ENCODE data around the gene CPEB3. TPM values are rescaled to one million over a fixed set of nuclear protein-coding genes. Genes with fewer than 3 reads are reported as not detected.

CPEB3 gene
- total RNA-seq, 1 donor from 2014 or later = 8.8 TPM

- no peak for TF ChIP-seq POLR2A (IDR thresholded peaks at IDR 0.05)
- TF ChIP-seq CTCF (IDR thresholded peaks at IDR 0.05) = no peak
- TF ChIP-seq POLR2AphosphoS5 (IDR thresholded peaks at IDR 0.05; ENCODE audit: insufficient read depth in 1 of 2, low read depth in 1 of 2) = no peak
- intact Hi-C loops (cut with DNase I) = no loop called here
- Histone ChIP-seq H3K27me3 (no peaks in the 10 kb centered on the region), H3K4me3 (no peak overlapping the region), H3K27ac (no peak overlapping the region), H3K4me1 (no peaks in the 10 kb centered on the region), H3K9me3 (no peaks in the 10 kb centered on the region), H3K36me3 (no peaks in the 10 kb centered on the region)
- DNase-seq (ENCODE audit: extremely low spot score in 2 of 2) = no peak
Observed at GRCh38 chr10:92181575-92181974, 109.3 kb downstream of the CPEB3 start.

- intact Hi-C loops (cut with DNase I) = no loop called here
- no peak for TF ChIP-seq POLR2AphosphoS5 (IDR thresholded peaks at IDR 0.05; ENCODE audit: insufficient read depth in 1 of 2, low read depth in 1 of 2)
- no peak for TF ChIP-seq POLR2A (IDR thresholded peaks at IDR 0.05)
- TF ChIP-seq CTCF (IDR thresholded peaks at IDR 0.05) = no peak
- H3K4me1 ChIP-seq = no peaks in the 10 kb centered on the region
- no peak overlapping the region for H3K4me3 ChIP-seq
- H3K27ac ChIP-seq = no peak overlapping the region
- no peaks in the 10 kb centered on the region for H3K36me3 ChIP-seq
- no peak for DNase-seq (ENCODE audit: extremely low spot score in 2 of 2)
- H3K27me3 ChIP-seq = no peaks in the 10 kb centered on the region
- no peaks in the 10 kb centered on the region for H3K9me3 ChIP-seq
Observed at GRCh38 chr10:92180399-92180798, 110.5 kb downstream of the CPEB3 start.

- H3K27ac ChIP-seq = no peak overlapping the region
- no peak overlapping the region for H3K4me3 ChIP-seq
- H3K27me3 ChIP-seq = no peaks in the 10 kb centered on the region
- no peaks in the 10 kb centered on the region for H3K4me1 ChIP-seq
- H3K9me3 ChIP-seq = no peaks in the 10 kb centered on the region
- intact Hi-C loops (cut with DNase I) = no loop called here
- no peaks in the 10 kb centered on the region for H3K36me3 ChIP-seq
- DNase-seq (ENCODE audit: extremely low spot score in 2 of 2) = no peak
- TF ChIP-seq POLR2AphosphoS5 (IDR thresholded peaks at IDR 0.05; ENCODE audit: insufficient read depth in 1 of 2, low read depth in 1 of 2) (no peak), POLR2A (IDR thresholded peaks at IDR 0.05) (no peak), CTCF (IDR thresholded peaks at IDR 0.05) (no peak)
Observed at GRCh38 chr10:92177546-92177945, 113.3 kb downstream of the CPEB3 start.

- Histone ChIP-seq H3K27ac (no peak overlapping the region), H3K27me3 (no peaks in the 10 kb centered on the region), H3K4me1 (no peaks in the 10 kb centered on the region), H3K9me3 (no peaks in the 10 kb centered on the region), H3K36me3 (no peaks in the 10 kb centered on the region), H3K4me3 (no peak overlapping the region)
- intact Hi-C loops (cut with DNase I) = no loop called here
- TF ChIP-seq POLR2A (IDR thresholded peaks at IDR 0.05) = no peak
- TF ChIP-seq POLR2AphosphoS5 (IDR thresholded peaks at IDR 0.05; ENCODE audit: insufficient read depth in 1 of 2, low read depth in 1 of 2) = no peak
- TF ChIP-seq CTCF (IDR thresholded peaks at IDR 0.05) = no peak
- DNase-seq (ENCODE audit: extremely low spot score in 2 of 2) = no peak
Observed at GRCh38 chr10:92175164-92175563, 115.7 kb downstream of the CPEB3 start.

GRCh38 chr10:92173996-92174395, 116.9 kb downstream of the CPEB3 start:
- intact Hi-C loops (cut with DNase I) = no loop called here
- H3K27me3 ChIP-seq = no peaks in the 10 kb centered on the region
- H3K4me1 ChIP-seq = no peaks in the 10 kb centered on the region
- H3K9me3 ChIP-seq = no peaks in the 10 kb centered on the region
- DNase-seq (ENCODE audit: extremely low spot score in 2 of 2) = no peak
- no peak overlapping the region for H3K4me3 ChIP-seq
- H3K36me3 ChIP-seq = no peaks in the 10 kb centered on the region
- TF ChIP-seq CTCF (IDR thresholded peaks at IDR 0.05) = no peak
- no peak for TF ChIP-seq POLR2A (IDR thresholded peaks at IDR 0.05)
- TF ChIP-seq POLR2AphosphoS5 (IDR thresholded peaks at IDR 0.05; ENCODE audit: insufficient read depth in 1 of 2, low read depth in 1 of 2) = no peak
- H3K27ac ChIP-seq = no peak overlapping the region

Data from vagina (tissue), 2 donors.